Measurements from ENCODE around the gene LTBP1.
"Not testable (repeated sequence)": the region's sequence is repeated elsewhere in the genome, so short reads cannot be mapped to it uniquely, and the experiment has no call there.

Gene LTBP1

GRCh38 chr2:33047939-33048338, 101.2 kb downstream of the LTBP1 start:
- no peak for TF ChIP-seq CTCF (IDR thresholded peaks at IDR 0.05; ENCODE audit: low read depth, low read length)
- DNase-seq (ENCODE audit: extremely low read depth, low read depth) = no peak

- peak; percentile 58 for DNase-seq (ENCODE audit: extremely low read depth, low read depth)
- no peak; the same call in 1 of the 2 replicates for TF ChIP-seq CTCF (IDR thresholded peaks at IDR 0.05; ENCODE audit: low read depth, low read length)
These were observed 105.0 kb downstream of the LTBP1 start for GRCh38 chr2:33051586-33052360.

GRCh38 chr2:33052361-33052735, 105.6 kb downstream of the LTBP1 start:
- TF ChIP-seq CTCF (IDR thresholded peaks at IDR 0.05; ENCODE audit: low read depth, low read length) = no peak
- no peak for DNase-seq (ENCODE audit: extremely low read depth, low read depth)

- DNase-seq (ENCODE audit: extremely low read depth, low read depth) = not testable (repeated sequence)
These were observed 106.0 kb downstream of the LTBP1 start for GRCh38 chr2:33052795-33053194.

- no peak for DNase-seq (ENCODE audit: extremely low read depth, low read depth)
- TF ChIP-seq CTCF (IDR thresholded peaks at IDR 0.05; ENCODE audit: low read depth, low read length) = no peak
These were observed 109.4 kb downstream of the LTBP1 start for GRCh38 chr2:33056170-33056569.

GRCh38 chr2:33057307-33058028, 110.7 kb downstream of the LTBP1 start:
- not testable (repeated sequence) for DNase-seq (ENCODE audit: extremely low read depth, low read depth)

- DNase-seq (ENCODE audit: extremely low read depth, low read depth) = no peak
- no peak for TF ChIP-seq CTCF (IDR thresholded peaks at IDR 0.05; ENCODE audit: low read depth, low read length)
These were observed 112.1 kb downstream of the LTBP1 start for GRCh38 chr2:33058716-33059470.
